Gastrocnemius medialis (tissue), 4 donors: ENCODE data around the gene BEST3. TPM values are rescaled to one million over a fixed set of nuclear protein-coding genes. Genes with fewer than 3 reads are reported as not detected.

Source experiments
- ATAC-seq, 2 donors: fragments of 150-250 bp; one replicate each; pipeline ENCODE4 v1.9.1; 2016
- DNase-seq, 2 donors: peaks; one replicate each; pipeline ENCODE4 v3.0.0-alpha.2; 2019
- H3K27ac ChIP-seq, 4 donors: fragments of 200-600 bp; sonication (generic); 1 replicate in 1 of 4; 2 replicates in 3 of 4; pipeline ENCODE4 v1.5.1; 2016 to 2018; ENCODE audit warnings: mild to moderate bottlenecking in 2 of 4, moderate library complexity in 1 of 4
- H3K27me3 ChIP-seq, 3 donors: fragments of 200-600 bp; sonication (generic) in 2 of 3; 1 replicate in 1 of 3; 2 replicates in 2 of 3; pipeline versions ENCODE4 v1.5.1 to v1.6.0; 2016 to 2019; ENCODE audit warnings: mild to moderate bottlenecking in 1 of 3, moderate library complexity in 1 of 3
- H3K36me3 ChIP-seq, 2 donors: fragments of 200-600 bp; sonication (generic) in 1 of 2; one replicate each; pipeline ENCODE4 v1.5.1; 2017 to 2018
- H3K4me1 ChIP-seq, 2 donors: fragments of 200-600 bp; sonication (generic) in 1 of 2; one replicate each; pipeline ENCODE4 v1.5.1; 2016 to 2017; ENCODE audit warnings: mild to moderate bottlenecking in 2 of 2
- H3K4me3 ChIP-seq, 4 donors: fragments of 200-600 bp; sonication (generic) in 3 of 4; 1 replicate in 1 of 4; 2 replicates in 3 of 4; pipeline ENCODE4 v1.5.1; 2016 to 2019; ENCODE audit warnings: mild to moderate bottlenecking in 2 of 4
- H3K9me3 ChIP-seq, 3 donors: fragments of 200-600 bp; sonication (generic) in 2 of 3; 1 replicate in 1 of 3; 2 replicates in 2 of 3; pipeline ENCODE4 v1.5.1; 2016 to 2019
- POLR2A ChIP-seq, 2 donors: fragments of 450-650 bp; IDR thresholded peaks; one replicate each; pipeline ENCODE4 v1.6.1; 2017; ENCODE audit warnings: antibody characterized with exemption in 2 of 2, mild to moderate bottlenecking in 2 of 2, moderate library complexity in 2 of 2
- in situ Hi-C, 4 donors: fragments of 200-750 bp; cut with MboI; loops; one replicate each; pipeline versions ENCODE4 v1.15.0 to v1.8.0; 2017; ENCODE audit warnings: low sequenced_read_pairs in 4 of 4
- intact Hi-C: fragments of 100-400 bp; cut with DNase I; formaldehyde crosslinking; loops from one replicate; pipeline ENCODE4 v1.15.1; 2023; ENCODE audit warnings: low total_unique reads
- total RNA-seq, 4 donors: library from RNA; depleted of rRNA; stranded (reverse); fragments of >200 nt; gene quantifications; one replicate each; pipeline versions ENCODE4 v1.1.0 to v1.2.3, GENCODE V29; 2016
- TF ChIP-seq, protein P1 (sequence below), 5 experiments: fragments of 450-650 bp in 3 of 5; fragments of 200-600 bp in 2 of 5; sonication (generic) in 2 of 5; IDR thresholded peaks in 4 of 5; conservative IDR thresholded peaks in 1 of 5; 1 replicate in 4 of 5; 2 replicates in 1 of 5; pipeline ENCODE4 v1.5.1; 2016 to 2019; ENCODE audit warnings: antibody characterized with exemption in 5 of 5, mild to moderate bottlenecking in 3 of 5, moderate library complexity in 3 of 5

Gene BEST3
- total RNA-seq, 4 donors from 2014 or later = 61.8 to 163 (median 119) TPM

GRCh38 chr12:69679119-69679518 lies 20.0 kb downstream of the BEST3 start:
- DNase-seq (no peak), ATAC-seq (peak in 1 of 2 donors; percentile 20)
- TF ChIP-seq, protein P1, sequence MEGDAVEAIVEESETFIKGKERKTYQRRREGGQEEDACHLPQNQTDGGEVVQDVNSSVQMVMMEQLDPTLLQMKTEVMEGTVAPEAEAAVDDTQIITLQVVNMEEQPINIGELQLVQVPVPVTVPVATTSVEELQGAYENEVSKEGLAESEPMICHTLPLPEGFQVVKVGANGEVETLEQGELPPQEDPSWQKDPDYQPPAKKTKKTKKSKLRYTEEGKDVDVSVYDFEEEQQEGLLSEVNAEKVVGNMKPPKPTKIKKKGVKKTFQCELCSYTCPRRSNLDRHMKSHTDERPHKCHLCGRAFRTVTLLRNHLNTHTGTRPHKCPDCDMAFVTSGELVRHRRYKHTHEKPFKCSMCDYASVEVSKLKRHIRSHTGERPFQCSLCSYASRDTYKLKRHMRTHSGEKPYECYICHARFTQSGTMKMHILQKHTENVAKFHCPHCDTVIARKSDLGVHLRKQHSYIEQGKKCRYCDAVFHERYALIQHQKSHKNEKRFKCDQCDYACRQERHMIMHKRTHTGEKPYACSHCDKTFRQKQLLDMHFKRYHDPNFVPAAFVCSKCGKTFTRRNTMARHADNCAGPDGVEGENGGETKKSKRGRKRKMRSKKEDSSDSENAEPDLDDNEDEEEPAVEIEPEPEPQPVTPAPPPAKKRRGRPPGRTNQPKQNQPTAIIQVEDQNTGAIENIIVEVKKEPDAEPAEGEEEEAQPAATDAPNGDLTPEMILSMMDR (IDR thresholded peaks at IDR 0.05 in 4 of 5, conservative IDR thresholded peaks at IDR 0.05 in 1 of 5) = no peak
- TF ChIP-seq POLR2A (IDR thresholded peaks at IDR 0.05) = no peak
- Histone ChIP-seq H3K9me3 (no peaks in the 10 kb centered on the region), H3K27ac (peak overlapping the region in 2 of 4 donors; percentile 26 to 35), H3K27me3 (no peaks in the 10 kb centered on the region), H3K4me3 (no peak overlapping the region), H3K4me1 (peaks cover 0 to 2% of the 10 kb centered on the region in 2 donors), H3K36me3 (peaks cover under 1 to 48% of the 10 kb centered on the region in 2 donors)
- intact Hi-C loops = no loop called here
- in situ Hi-C loops = no loop called here

GRCh38 chr12:69676257-69677012 lies 22.7 kb downstream of the BEST3 start:
- intact Hi-C loops = no loop called here
- Histone ChIP-seq H3K4me1 (no peaks in the 10 kb centered on the region), H3K27me3 (no peaks in the 10 kb centered on the region), H3K9me3 (no peaks in the 10 kb centered on the region), H3K27ac (no peak overlapping the region), H3K4me3 (no peak overlapping the region), H3K36me3 (peaks cover 3 to 74% of the 10 kb centered on the region in 2 donors)
- no peak for DNase-seq
- in situ Hi-C loops = no loop called here
- ATAC-seq = no peak
- TF ChIP-seq POLR2A (IDR thresholded peaks at IDR 0.05) = no peak
- TF ChIP-seq, protein P1 (IDR thresholded peaks at IDR 0.05 in 4 of 5, conservative IDR thresholded peaks at IDR 0.05 in 1 of 5) = no peak

- H3K36me3 ChIP-seq = peaks cover 3 to 98% of the 10 kb centered on the region in 2 donors
- TF ChIP-seq, protein P1 (IDR thresholded peaks at IDR 0.05 in 4 of 5, conservative IDR thresholded peaks at IDR 0.05 in 1 of 5) = no peak
- TF ChIP-seq POLR2A (IDR thresholded peaks at IDR 0.05) = no peak
- no peaks in the 10 kb centered on the region for H3K9me3 ChIP-seq
- H3K27me3 ChIP-seq = no peaks in the 10 kb centered on the region
- H3K4me3 ChIP-seq = no peak overlapping the region
- ATAC-seq (no peak), DNase-seq (no peak)
- in situ Hi-C loops = no loop called here
- intact Hi-C loops = no loop called here
- H3K27ac ChIP-seq = no peak overlapping the region
- H3K4me1 ChIP-seq = no peaks in the 10 kb centered on the region
Observed at GRCh38 chr12:69672195-69672594, 26.9 kb downstream of the BEST3 start.

GRCh38 chr12:69671597-69671996 lies 27.5 kb downstream of the BEST3 start:
- no peak for ATAC-seq
- no peak for TF ChIP-seq POLR2A (IDR thresholded peaks at IDR 0.05)

GRCh38 chr12:69666798-69667197 lies 32.3 kb downstream of the BEST3 start:
- in situ Hi-C loops = no loop called here
- no peak for ATAC-seq

More at GRCh38 chr12:69671597-69671996, 27.5 kb downstream of the BEST3 start:
- no peaks in the 10 kb centered on the region for H3K4me1 ChIP-seq
- H3K9me3 ChIP-seq = no peaks in the 10 kb centered on the region
- in situ Hi-C loops = no loop called here
- intact Hi-C loops = no loop called here
- H3K4me3 ChIP-seq = no peak overlapping the region
- no peak overlapping the region for H3K27ac ChIP-seq
- no peak for DNase-seq
- H3K27me3 ChIP-seq = no peaks in the 10 kb centered on the region
- H3K36me3 ChIP-seq = peaks cover 3 to 98% of the 10 kb centered on the region in 2 donors

More at GRCh38 chr12:69666798-69667197, 32.3 kb downstream of the BEST3 start:
- no peak overlapping the region for H3K4me3 ChIP-seq
- no peak for TF ChIP-seq POLR2A (IDR thresholded peaks at IDR 0.05)
- TF ChIP-seq, protein P1 (IDR thresholded peaks at IDR 0.05 in 4 of 5, conservative IDR thresholded peaks at IDR 0.05 in 1 of 5) = no peak
- peak overlapping the region in 1 of 4 donors; percentile 45 for H3K27ac ChIP-seq
- no peaks in the 10 kb centered on the region for H3K9me3 ChIP-seq
- H3K4me1 ChIP-seq = peaks cover 2 to 4% of the 10 kb centered on the region in 2 donors
- no peak for DNase-seq
- H3K27me3 ChIP-seq = no peaks in the 10 kb centered on the region
- peaks cover 0 to 81% of the 10 kb centered on the region in 2 donors for H3K36me3 ChIP-seq
- intact Hi-C loops = no loop called here
